Heart left ventricle (tissue), 16 donors: ENCODE results near the gene BCL2. TPM values are rescaled to one million over a fixed set of nuclear protein-coding genes. Genes with fewer than 3 reads are reported as not detected.
A peak's percentile ranks its signal among the peaks of the same experiment; 100 is the strongest.

ENCODE experiments used
- ATAC-seq, 4 donors: fragments of 200-7000 bp; cut with Tn5 transposase; one replicate each; pipeline ENCODE4 v1.9.1; 2020 to 2022; ENCODE audit warnings: moderate library complexity in 4 of 4, mild to moderate bottlenecking in 3 of 4, moderate number of reproducible peaks in 1 of 4
- DNase-seq, 5 donors: peaks; one replicate each; pipeline ENCODE4 v3.0.0-alpha.2; 2020
- H3K27ac ChIP-seq, 12 donors: fragments of 200-600 bp; sonication (generic) in 4 of 12; one replicate each; pipeline versions ENCODE4 v1.5.0 to v1.8.0; 2016 to 2022; ENCODE audit warnings: mild to moderate bottlenecking in 2 of 12
- H3K27me3 ChIP-seq, 9 donors: fragments of 200-600 bp; sonication (generic) in 2 of 9; one replicate each; pipeline versions ENCODE4 v1.5.1 to v1.8.0; 2016 to 2022; ENCODE audit warnings: mild to moderate bottlenecking in 3 of 9
- H3K36me3 ChIP-seq, 9 donors: fragments of 200-600 bp; sonication (generic) in 2 of 9; one replicate each; pipeline versions ENCODE4 v1.5.0 to v1.8.0; 2018 to 2022; ENCODE audit warnings: mild to moderate bottlenecking in 2 of 9
- H3K4me1 ChIP-seq, 12 donors: fragments of 200-600 bp; sonication (generic) in 4 of 12; one replicate each; pipeline versions ENCODE4 v1.5.0 to v1.8.0; 2016 to 2022; ENCODE audit warnings: mild to moderate bottlenecking in 3 of 12
- H3K4me3 ChIP-seq, 12 donors: fragments of 200-600 bp; sonication (generic) in 4 of 12; one replicate each; pipeline versions ENCODE4 v1.5.0 to v1.8.0; 2017 to 2022; ENCODE audit warnings: mild to moderate bottlenecking in 9 of 12, moderate library complexity in 4 of 12
- H3K9me3 ChIP-seq, 12 donors: fragments of 200-600 bp; sonication (generic) in 4 of 12; one replicate each; pipeline versions ENCODE4 v1.5.0 to v1.8.0; 2016 to 2022; ENCODE audit warnings: mild to moderate bottlenecking in 1 of 12
- CTCF ChIP-seq, 12 donors: fragments of 200-600 bp; sonication (generic) in 4 of 12; IDR thresholded peaks; one replicate each; pipeline versions ENCODE4 v1.5.0 to v1.8.0; 2018 to 2022; ENCODE audit warnings: antibody characterized with exemption in 12 of 12, mild to moderate bottlenecking in 5 of 12
- POLR2A ChIP-seq, 2 donors: fragments of 450-650 bp; IDR thresholded peaks; one replicate each; pipeline ENCODE4 v1.6.1; 2017; ENCODE audit warnings: antibody characterized with exemption in 2 of 2, mild to moderate bottlenecking in 2 of 2, moderate library complexity in 2 of 2
- whole genome bisulfite sequencing, 4 donors: extraction: QIAGEN DNeasy Blood & Tissue Kit in 2 of 4; methylation state at CpG; one replicate each; pipeline versions ENCODE4 v1.1.5 to v1.1.7; 2013 to 2018; 5-methylcytosine and 5-hydroxymethylcytosine counted together
- intact Hi-C, 10 donors: fragments of 100-400 bp; cut with DNase I; formaldehyde crosslinking; loops; one replicate each; pipeline versions ENCODE4 v1.11.1 to v1.14.2; 2022
- polyA plus RNA-seq, 2 donors: library from polyadenylated mRNA; stranded (reverse); fragments of 200-250 nt; gene quantifications; one replicate each; pipeline ENCODE4 v1.2.3, GENCODE V29; 2013
- total RNA-seq, 9 donors: library from RNA; depleted of rRNA in 2 of 9; stranded (reverse); fragments of >200 nt in 2 of 9; fragmentation: NEBNext Ultra II Directional in 3 of 9; extraction: Animal tissue kit (Norgen Biotek cat#: 25700) in 3 of 9; gene quantifications; one replicate each; pipeline versions ENCODE4 v1.1.0 to v1.2.4, GENCODE V29; 2016 to 2023
- donor health status: ischemic (EF 13 %, LVEDD 7.1; RV severe dilation, severe dysfunction).
- donor health status: healthy with polysubstance abuse.
- donor health status: DM: no; HTN: yes; CAD: no.
- donor health status: DM: no; HTN: no; CAD: no.
- donor health status: ischemic (EF 25% LVEDD 6.9; RV normal size, moderate dysfunction).
- donor health status: ischemic (EF 25% LVEDD 5.7; RV mildly dilated, moderate dysfunction).
- donor health status: healthy.
- donor health status: DM: yes; HTN: yes; CAD: no.
- donor health status: ischemic (EF 35%, LVEDD 5.7; RV mildly dilated, moderate dysfunction).
- donor health status: nonischemic (EF 11% LVEDD 7.7; RV severe dilation, severe dysfunction).
- donor health status: DM: yes; HTN: yes; CAD: no.
- donor health status: PGD.
- donor health status: ischemic (EF 29% LVEDD 5.4; RV normal size, mild dysfunction).
- donor health status: nonischemic (EF 23%, LVEDD 6.1; RV moderate dilation, normal function).

BCL2 gene
- total and polyA plus RNA-seq, 11 donors: 2.9 to 24.2 (median 8.9) TPM

DNA sequence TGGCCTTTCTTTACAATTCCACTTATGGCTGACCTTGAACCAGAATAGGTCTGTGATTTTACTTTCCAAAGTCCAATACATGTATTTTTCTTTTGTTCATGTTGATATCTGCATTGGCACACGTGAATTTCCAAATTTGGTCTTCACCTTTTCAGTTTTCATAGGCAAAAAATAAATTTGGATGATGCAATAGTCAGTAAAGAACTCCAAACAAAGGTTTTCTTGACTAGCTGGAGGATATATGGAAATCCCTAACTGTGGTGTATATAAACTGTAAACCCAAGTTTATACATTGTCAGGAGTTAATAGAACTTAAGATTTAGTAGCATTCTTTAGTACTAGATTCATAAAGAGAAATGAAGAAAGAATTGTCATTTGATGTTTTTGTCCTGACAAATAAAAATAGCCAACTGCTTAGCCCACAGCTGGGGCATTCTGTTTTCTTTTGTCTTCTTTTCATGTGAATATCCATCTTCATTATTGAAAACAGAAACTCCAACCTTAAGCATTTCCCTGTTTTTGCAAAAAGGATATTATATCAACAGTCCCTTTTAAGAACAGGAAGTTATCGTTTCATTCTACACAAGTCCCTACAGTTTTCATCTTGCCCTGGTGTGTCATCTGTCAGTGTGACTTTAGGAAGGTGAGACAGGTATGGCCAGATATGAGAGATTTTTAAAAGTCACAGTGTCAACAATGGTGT, 132.9 kb downstream of the BCL2 start:
- H3K4me3 ChIP-seq: no peak overlapping the region
- DNase-seq (no peak), ATAC-seq (no peak)
- H3K27ac ChIP-seq: peak overlapping the region in 10 of 12 donors; percentile 0 to 69 (median 56)
- H3K9me3 ChIP-seq: no peaks in the 10 kb centered on the region
- TF ChIP-seq POLR2A (IDR thresholded peaks at IDR 0.05) (no peak), CTCF (IDR thresholded peaks at IDR 0.05) (no peak)
- no peaks in the 10 kb centered on the region for H3K36me3 ChIP-seq
- WGBS, 4 donors: 45 to 47% (median 45%) methylated on average over 2 of the region's 2 CpGs
- H3K27me3 ChIP-seq: no peaks in the 10 kb centered on the region
- peaks cover 0 to 44% (median 22%) of the 10 kb centered on the region in 12 donors for H3K4me1 ChIP-seq
- intact Hi-C loops: no loop called here

DNA sequence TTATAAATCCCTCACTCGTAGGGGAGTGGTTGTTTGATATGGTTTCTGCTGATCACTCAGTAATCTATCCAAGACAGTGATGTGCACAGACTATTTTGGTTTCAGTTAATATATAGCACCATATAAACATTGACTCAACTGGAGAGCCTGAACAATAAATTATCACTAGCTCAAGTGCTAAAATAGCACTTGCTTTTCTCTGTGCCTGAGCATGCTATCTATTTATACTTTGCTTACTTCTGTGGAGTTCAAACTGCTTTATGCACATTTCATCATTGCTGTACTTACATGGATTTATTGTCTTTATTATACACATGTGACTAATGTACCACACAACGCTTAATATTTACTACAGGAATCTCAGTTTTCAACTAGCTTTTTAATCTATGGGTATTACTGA, 133.6 kb downstream of the BCL2 start:
- Histone ChIP-seq H3K9me3 (no peaks in the 10 kb centered on the region), H3K4me1 (peaks cover 0 to 51% (median 22%) of the 10 kb centered on the region in 12 donors), H3K27ac (peak overlapping the region in 10 of 12 donors; percentile 0 to 69 (median 56)), H3K27me3 (no peaks in the 10 kb centered on the region), H3K4me3 (no peak overlapping the region), H3K36me3 (no peaks in the 10 kb centered on the region)
- peak in 3 of 4 donors; percentile 18 to 38 (median 33) for ATAC-seq
- intact Hi-C loops: loop anchor here in 1 of 10 donors (2.0 kb wide), 1 partner anchor 55 kb away; no protein-coding TSS in a partner anchor
- TF ChIP-seq POLR2A (IDR thresholded peaks at IDR 0.05) (no peak), CTCF (IDR thresholded peaks at IDR 0.05) (no peak)
- DNase-seq: no peak
- WGBS, 4 donors: 68 to 79% (median 72%) methylated on average over 2 of the region's 2 CpGs

GRCh38 chr18:63183952-63184770, 135.4 kb downstream of the BCL2 start:
- no peak for ATAC-seq

More at GRCh38 chr18:63183952-63184770, 135.4 kb downstream of the BCL2 start:
- Histone ChIP-seq H3K9me3 (no peaks in the 10 kb centered on the region), H3K36me3 (no peaks in the 10 kb centered on the region), H3K4me3 (no peak overlapping the region), H3K4me1 (peaks cover 0 to 59% (median 26%) of the 10 kb centered on the region in 12 donors), H3K27ac (no peak overlapping the region), H3K27me3 (no peaks in the 10 kb centered on the region)
- intact Hi-C loops: loop anchor here in 1 of 10 donors (2.0 kb wide), 1 partner anchor 53 kb away; no protein-coding TSS in a partner anchor
- no peak for DNase-seq
- TF ChIP-seq POLR2A (IDR thresholded peaks at IDR 0.05) (no peak), CTCF (IDR thresholded peaks at IDR 0.05) (no peak)
- WGBS, 4 donors: 92 to 94% (median 92%) methylated on average over 8 of the region's 8 CpGs
